Urinary bladder (tissue), 4 donors: ENCODE data around the gene SPECC1. TPM values are rescaled to one million over a fixed set of nuclear protein-coding genes. Genes with fewer than 3 reads are reported as not detected.
"Not testable (repeated sequence)": the region's sequence is repeated elsewhere in the genome, so short reads cannot be mapped to it uniquely, and the experiment has no call there.

Experiments used
- DNase-seq: peaks from one replicate; pipeline ENCODE4 v3.0.0-alpha.2; 2015; ENCODE audit errors: extremely low spot score
- H3K27ac ChIP-seq: one replicate; pipeline ENCODE4 v1.5.1; 2013; ENCODE audit warnings: low read depth, mild to moderate bottlenecking, moderate library complexity
- H3K36me3 ChIP-seq: one replicate; pipeline ENCODE4 v1.6.1; 2013; ENCODE audit warnings: mild to moderate bottlenecking, moderate library complexity; ENCODE audit not compliant: insufficient read depth
- H3K4me1 ChIP-seq: one replicate; pipeline ENCODE4 v1.6.1; 2013; ENCODE audit warnings: mild to moderate bottlenecking, moderate library complexity; ENCODE audit not compliant: insufficient read depth
- H3K4me3 ChIP-seq: one replicate; pipeline ENCODE4 v1.5.1; 2013; ENCODE audit warnings: low read depth, low read length
- WGBS: extraction: QIAGEN DNeasy Blood & Tissue Kit; methylation state at CpG from one replicate; pipeline ENCODE4 v1.1.7; 2013; 5-methylcytosine and 5-hydroxymethylcytosine counted together
- polyA plus RNA-seq: library from polyadenylated mRNA; stranded (reverse); fragments of 200-250 nt; gene quantifications from one replicate; pipeline ENCODE4 v1.2.3, GENCODE V29; 2013
- total RNA-seq: library from RNA; depleted of rRNA; stranded (reverse); fragments of >200 nt; gene quantifications from one replicate; pipeline ENCODE4 v1.2.3, GENCODE V29; 2014
- donor health status: healthy with polysubstance abuse.
- donor health status: healthy.

SPECC1 gene
- total and polyA plus RNA-seq, 2 donors: 9.8 to 23.5 TPM

DNA sequence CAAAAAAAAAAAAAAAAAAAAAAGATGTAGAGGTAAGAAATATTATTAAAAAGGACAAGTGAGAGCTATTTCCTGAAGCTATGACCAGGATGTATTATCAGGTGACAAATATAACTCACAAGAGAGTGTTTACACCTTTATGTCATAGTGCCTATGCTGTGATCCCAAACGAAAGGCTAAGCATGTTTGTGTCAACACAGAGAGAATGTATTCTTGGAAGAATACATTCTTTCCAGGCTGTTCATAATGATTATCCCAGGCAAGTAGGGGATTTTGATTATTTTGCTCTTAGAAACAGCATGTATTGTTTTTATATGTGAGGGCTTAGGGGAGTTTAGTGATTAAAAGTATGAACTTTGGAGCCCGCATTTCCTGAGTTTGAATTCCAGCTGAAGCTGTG is 175.0 kb downstream of the SPECC1 start:
- WGBS: 61% methylated on average over 2 of the region's 2 CpGs
- no peaks in the 10 kb centered on the region for H3K4me1 ChIP-seq
- H3K4me3 ChIP-seq: no peak overlapping the region
- no peak for DNase-seq
- no peaks in the 10 kb centered on the region for H3K36me3 ChIP-seq
- no peak overlapping the region for H3K27ac ChIP-seq

DNA sequence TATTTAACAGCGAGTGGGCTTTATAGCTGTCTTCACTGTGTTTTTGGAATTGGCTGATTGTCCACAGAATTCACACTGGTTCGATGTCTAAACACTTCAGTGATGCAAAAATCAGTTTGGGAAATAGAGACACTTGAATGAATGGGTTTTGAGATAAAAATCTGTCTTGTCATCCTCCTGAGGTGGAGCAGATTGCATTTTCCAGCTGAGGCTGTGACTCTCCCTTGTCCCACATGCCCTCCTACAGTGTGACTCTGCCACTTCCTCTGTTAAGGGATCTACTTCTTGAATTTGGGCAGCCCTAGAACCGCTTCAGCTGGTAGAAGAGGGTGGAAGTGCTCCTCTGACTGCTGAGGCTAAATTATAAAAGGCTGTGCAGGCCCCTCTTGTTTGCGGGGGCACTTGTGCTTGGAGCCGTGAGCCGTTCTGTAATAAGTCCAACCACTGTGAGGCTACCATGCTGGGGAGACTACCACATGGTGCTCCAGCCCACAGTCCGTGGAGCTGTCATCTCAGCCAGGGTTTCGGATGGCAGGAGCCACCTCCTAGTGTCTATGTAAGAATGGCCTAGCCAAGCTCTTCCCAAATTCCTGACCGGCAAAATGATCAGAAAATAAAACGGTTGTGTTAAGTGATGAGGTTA is 175.9 kb downstream of the SPECC1 start:
- no peaks in the 10 kb centered on the region for H3K36me3 ChIP-seq
- no peaks in the 10 kb centered on the region for H3K4me1 ChIP-seq
- 91% methylated on average over 10 of the region's 10 CpGs for WGBS
- no peak overlapping the region for H3K4me3 ChIP-seq
- H3K27ac ChIP-seq: no peak overlapping the region
- no peak for DNase-seq

DNA sequence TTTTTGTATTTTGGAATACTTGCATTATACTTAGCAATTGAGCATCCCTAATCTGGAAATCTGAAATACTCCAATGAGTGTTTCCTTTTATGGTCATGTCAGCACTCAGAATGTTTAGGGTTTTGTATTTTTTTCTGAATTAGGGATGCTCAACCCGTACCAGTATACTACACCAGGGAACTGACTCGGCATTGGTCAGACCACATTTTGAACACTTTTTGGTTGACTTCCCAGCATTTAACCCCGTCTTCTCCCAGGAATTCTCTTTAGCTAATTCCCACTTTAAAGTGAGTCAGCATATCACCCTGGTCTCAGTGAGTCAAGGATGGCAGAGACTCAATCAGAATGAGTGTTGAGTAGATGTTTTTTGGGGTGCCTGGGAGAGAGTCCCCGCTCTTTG is 177.9 kb downstream of the SPECC1 start:
- Histone ChIP-seq H3K27ac (no peak overlapping the region), H3K4me1 (no peaks in the 10 kb centered on the region), H3K36me3 (no peaks in the 10 kb centered on the region), H3K4me3 (no peak overlapping the region)
- DNase-seq: no peak
- WGBS: 60% methylated on average over 4 of the region's 4 CpGs

DNA sequence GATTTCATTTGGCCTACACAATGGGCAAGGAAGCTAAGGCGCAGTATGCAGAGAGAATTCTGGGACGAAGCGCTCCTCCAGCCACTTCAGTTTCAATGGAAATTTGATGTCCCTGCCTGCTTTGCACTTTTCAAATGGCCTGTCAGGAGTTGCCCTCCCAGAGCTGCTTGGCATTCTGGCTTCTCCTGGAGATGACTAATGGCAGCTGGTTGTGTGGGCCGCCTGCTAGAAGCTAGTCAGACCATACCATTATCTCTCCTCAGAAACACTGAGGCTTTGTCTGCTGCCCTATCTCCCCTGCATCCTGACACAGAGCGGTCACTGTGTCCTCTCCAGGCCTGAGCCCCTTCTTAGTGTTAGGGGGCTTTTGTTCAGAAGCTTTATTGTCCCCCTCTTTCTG is 180.1 kb downstream of the SPECC1 start:
- no peak for DNase-seq
- Histone ChIP-seq H3K36me3 (no peaks in the 10 kb centered on the region), H3K4me3 (no peak overlapping the region), H3K4me1 (no peaks in the 10 kb centered on the region), H3K27ac (no peak overlapping the region)
- 92% methylated on average over 5 of the region's 5 CpGs for WGBS

DNA sequence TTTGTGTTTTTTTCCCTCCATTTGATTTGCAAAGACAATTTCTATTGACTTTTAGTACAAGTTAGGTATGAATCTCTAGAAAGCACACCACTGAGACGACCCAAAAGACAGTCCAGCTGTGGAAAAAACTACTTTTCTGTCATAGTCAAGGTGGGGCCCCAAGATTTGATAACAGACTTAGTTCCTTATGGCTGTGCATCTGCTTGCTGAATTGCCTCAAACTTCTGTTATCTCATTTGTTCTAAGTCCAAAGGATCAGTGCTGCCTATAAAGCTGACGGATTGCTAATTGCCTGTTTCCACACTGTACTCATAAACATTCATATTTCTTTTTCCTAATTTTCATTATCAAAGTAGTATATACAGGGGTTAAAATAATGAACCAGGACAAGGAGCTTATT is 180.8 kb downstream of the SPECC1 start:
- no peak overlapping the region for H3K4me3 ChIP-seq
- no peaks in the 10 kb centered on the region for H3K36me3 ChIP-seq
- 48% methylated on average over 2 of the region's 2 CpGs for WGBS
- H3K27ac ChIP-seq: no peak overlapping the region
- DNase-seq: no peak
- H3K4me1 ChIP-seq: no peaks in the 10 kb centered on the region

DNA sequence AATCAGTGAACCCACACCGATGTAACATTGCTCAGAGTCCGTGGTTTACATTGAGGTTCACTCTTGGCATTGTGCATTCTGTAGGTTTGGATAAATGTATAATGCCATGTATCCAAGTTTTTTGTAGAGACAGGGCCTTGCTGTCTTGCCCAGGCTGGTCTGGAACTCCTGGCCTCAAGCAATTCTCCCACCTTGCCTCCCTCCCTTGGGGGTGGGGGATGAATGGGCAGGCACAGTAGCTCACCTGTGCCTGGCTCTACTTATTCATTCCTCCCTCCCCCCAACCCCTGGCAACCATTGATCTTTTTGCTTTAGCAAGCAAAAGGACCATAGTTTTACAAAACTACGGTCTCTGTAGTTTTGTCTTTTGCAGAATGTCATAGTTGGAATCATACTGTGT is 181.4 kb downstream of the SPECC1 start:
- no peaks in the 10 kb centered on the region for H3K36me3 ChIP-seq
- no peak overlapping the region for H3K27ac ChIP-seq
- 70% methylated on average over 3 of the region's 3 CpGs for WGBS
- DNase-seq: no peak
- H3K4me3 ChIP-seq: no peak overlapping the region
- H3K4me1 ChIP-seq: no peaks in the 10 kb centered on the region

DNA sequence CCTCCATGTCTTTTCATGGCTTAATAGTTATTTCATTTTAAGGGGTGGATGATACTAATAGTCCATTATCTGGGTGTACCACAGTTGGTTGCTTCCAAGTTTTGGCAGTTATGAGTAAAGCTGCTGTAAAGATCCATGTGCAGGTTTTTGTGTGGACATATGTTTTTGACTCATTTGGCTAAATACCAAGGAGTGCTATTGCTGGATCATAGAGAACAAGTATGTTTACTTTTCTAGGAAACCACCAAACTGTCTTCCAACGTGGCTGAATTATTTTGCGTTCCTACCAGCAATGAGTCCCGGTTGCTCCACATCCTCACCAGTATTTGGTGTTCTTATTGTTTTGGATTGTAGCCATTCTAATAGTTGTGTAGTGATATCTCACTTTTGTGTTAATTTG is 181.9 kb downstream of the SPECC1 start:
- no peak overlapping the region for H3K4me3 ChIP-seq
- no peak overlapping the region for H3K27ac ChIP-seq
- H3K4me1 ChIP-seq: no peaks in the 10 kb centered on the region
- no peak for DNase-seq
- H3K36me3 ChIP-seq: no peaks in the 10 kb centered on the region
- WGBS: 30% methylated on average over 3 of the region's 3 CpGs

DNA sequence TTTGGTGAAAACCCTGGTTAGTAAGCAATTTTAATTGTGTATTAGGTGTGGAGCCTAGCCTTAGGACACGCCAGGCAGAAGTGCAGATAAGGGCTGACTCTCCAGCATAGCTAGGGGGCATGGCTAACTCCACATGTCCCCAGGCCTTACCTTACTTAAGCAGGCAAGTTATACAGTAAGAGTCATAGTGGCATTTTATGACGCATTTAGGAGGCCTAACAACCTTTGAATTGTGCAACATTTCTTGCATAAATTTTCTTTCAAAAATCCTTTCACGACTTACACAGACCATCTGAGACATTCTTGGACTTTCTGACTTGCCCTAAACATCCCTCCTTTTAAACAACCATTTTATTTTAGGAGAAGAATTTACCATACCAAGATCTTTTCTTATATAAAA is 187.1 kb downstream of the SPECC1 start:
- H3K36me3 ChIP-seq, DNase-seq, H3K4me3 ChIP-seq, H3K4me1 ChIP-seq, H3K27ac ChIP-seq: not testable (repeated sequence)
- WGBS: 79% methylated on average over 3 of the region's 3 CpGs

DNA sequence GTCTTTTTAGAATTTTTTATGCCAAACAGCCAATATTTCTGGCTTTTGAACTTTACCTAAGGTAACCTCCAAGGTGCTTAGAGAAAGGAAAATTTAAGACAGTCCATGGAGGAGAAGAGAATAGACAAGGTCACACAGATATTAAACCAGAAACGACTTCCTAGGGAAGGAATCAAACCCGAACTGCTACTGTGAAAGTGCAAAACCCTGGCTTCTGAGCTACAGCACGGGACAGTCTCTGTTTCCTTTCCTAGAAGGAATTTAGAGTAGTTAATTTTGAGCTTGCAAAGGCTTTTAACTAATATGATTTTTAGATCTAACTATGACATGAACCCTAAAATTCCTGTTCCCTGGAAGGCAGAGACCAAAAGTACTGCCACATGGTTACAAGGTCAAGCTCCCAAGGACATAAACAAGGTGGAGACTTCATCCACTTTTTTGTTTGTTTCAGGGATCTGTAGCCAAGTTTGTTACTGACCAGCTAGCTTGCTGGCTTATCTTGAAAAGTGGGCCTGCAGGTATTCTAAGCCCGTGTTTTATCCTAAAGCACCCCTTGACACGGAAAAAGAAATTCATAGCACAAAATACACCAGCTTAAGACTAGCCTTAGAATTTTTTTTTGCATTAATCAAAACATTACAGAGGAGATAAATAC is 188.2 kb downstream of the SPECC1 start:
- DNase-seq: no peak

DNA sequence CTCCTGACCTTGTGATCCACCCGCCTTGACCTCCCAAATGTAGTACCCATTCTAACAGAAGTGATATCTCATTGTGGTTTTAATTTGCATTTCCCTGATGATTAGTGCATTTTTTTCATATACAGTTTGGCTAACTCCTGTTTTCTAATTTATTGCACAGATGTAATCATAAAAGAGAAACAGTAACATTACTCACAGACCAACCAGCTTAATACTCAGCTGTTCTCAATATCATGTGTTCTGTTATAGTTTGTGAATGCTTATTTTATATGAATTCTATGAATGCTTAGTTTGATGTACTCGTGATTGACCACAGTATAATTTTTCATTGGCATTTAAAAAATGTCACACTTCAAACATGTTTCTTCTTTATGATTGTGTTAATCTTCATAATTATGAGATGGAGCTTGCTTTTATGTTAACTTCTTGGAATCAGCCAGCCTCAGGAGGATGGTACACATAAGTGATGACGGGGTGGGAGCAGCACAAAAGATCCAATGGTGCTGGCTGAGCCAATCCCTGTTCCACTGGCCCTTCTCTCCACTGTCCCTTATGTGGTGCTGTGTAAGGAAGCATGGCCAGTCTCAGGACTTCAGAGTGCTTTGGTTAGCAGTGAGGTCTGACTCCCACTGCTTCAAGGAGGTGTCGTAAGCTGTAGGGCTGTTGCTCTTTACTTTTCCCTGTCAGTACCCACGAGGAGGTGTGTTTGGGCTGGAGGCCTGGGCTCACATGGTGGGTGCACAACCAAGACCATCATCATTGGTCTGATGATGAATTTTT is 191.0 kb downstream of the SPECC1 start:
- WGBS: 84% methylated on average over 5 of the region's 5 CpGs
- H3K4me1 ChIP-seq: no peaks in the 10 kb centered on the region
- H3K27ac ChIP-seq: no peak overlapping the region
- H3K36me3 ChIP-seq: no peaks in the 10 kb centered on the region
- no peak overlapping the region for H3K4me3 ChIP-seq
- DNase-seq: no peak

More for the DNA sequence above, 188.2 kb downstream of the SPECC1 start:
- no peak overlapping the region for H3K4me3 ChIP-seq
- no peak overlapping the region for H3K27ac ChIP-seq
- H3K36me3 ChIP-seq: no peaks in the 10 kb centered on the region
- no peaks in the 10 kb centered on the region for H3K4me1 ChIP-seq
- WGBS: 67% methylated on average over 5 of the region's 5 CpGs

DNA sequence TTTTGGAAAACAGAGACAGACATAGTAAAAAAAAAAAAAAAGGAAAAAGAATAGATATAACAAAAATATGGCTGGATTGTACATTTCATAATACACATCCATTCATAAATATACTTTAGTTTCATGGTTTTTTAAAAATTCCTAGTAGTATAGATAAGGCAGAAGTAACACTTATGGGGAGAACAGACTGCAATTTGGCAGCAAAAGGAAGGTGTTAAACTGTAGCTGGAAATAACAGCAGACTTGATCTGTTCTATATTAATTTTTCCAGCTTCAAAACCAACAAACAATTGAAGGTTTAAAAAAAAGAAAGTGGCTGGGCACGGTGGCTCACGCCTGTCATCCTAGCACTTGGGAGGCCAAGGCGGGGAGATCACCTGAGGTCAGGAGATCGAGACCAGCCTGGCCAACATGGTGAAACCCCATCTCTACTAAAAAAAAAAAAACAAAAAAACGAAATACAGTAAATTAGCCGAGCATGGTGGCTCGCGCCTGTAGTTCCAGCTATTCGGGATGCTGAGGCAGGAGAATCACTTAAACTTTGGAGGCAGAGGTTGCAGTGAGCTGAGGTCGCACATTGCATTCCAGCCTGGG is 191.8 kb downstream of the SPECC1 start:
- no peaks in the 10 kb centered on the region for H3K36me3 ChIP-seq
- H3K4me1 ChIP-seq: no peaks in the 10 kb centered on the region
- no peak overlapping the region for H3K27ac ChIP-seq
- DNase-seq: no peak
- H3K4me3 ChIP-seq: no peak overlapping the region
- WGBS: 93% methylated on average over 10 of the region's 10 CpGs

DNA sequence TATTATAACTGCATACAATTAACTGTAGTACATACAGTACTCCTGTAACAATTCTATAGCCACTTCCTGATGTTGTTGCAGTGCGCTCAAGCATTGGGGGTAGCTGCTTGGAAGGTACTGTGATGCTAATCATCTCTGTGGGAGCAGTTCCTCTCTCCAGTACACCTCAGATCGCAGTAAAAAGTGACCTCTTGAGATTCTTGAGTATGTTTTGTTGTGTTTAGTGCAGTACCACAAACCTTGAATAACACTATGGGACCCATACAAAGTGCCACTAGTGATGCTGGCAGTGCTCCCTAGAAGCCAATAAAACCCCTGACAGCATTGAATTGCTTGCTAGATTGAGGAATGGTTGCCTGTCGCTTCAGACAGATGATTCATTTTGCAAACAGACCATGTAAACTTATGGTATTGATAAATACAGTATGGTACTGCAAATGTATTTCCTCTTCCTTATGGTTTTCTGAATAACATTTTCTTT is 193.0 kb downstream of the SPECC1 start:
- 82% methylated on average over 3 of the region's 3 CpGs for WGBS
- Histone ChIP-seq H3K4me1 (no peaks in the 10 kb centered on the region), H3K36me3 (no peaks in the 10 kb centered on the region), H3K4me3 (no peak overlapping the region), H3K27ac (no peak overlapping the region)
- DNase-seq: no peak

DNA sequence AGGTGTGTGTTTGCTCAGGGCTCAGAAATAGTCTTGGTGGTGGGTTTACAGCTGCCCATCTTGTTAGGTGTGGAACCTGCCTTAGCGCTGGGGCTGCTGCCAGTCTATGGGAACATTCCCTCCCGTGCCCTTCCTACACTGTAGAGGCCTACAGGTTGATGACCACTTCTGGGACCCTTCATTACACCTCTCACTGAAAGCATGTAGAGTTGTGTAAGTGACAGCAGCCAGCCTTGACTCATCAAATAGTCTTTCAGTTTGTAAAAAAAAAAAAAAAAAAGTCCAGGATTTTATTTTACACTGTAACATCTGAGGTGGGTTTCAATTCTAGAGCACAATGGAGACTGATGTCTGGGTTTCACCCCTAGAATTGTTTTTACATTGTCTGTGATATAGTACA is 193.9 kb downstream of the SPECC1 start:
- no peak for DNase-seq
- Histone ChIP-seq H3K4me3 (no peak overlapping the region), H3K4me1 (no peaks in the 10 kb centered on the region), H3K27ac (no peak overlapping the region), H3K36me3 (no peaks in the 10 kb centered on the region)
- WGBS: 97% methylated on average over 2 of the region's 2 CpGs
